Measurements from ENCODE around the gene WDFY4. TPM values are rescaled to one million over a fixed set of nuclear protein-coding genes. Genes with fewer than 3 reads are reported as not detected.

WDFY4 gene
- total RNA-seq, 2 donors from 2014 or later, result not detected

GRCh38 chr10:48882881-48883280 is 198.2 kb downstream of the WDFY4 start:
- Histone ChIP-seq H3K9me3 (ENCODE audit: control insufficient read depth, low read length) (no peaks in the 10 kb centered on the region), H3K4me1 (ENCODE audit: control insufficient read depth, insufficient read depth, low read length) (peaks cover 5% of the 10 kb centered on the region), H3K4me3 (ENCODE audit: low read length) (no peak overlapping the region), H3K36me3 (ENCODE audit: control insufficient read depth, insufficient read depth, low read length) (no peaks in the 10 kb centered on the region), H3K9ac (ENCODE audit: extremely low read depth, low read length, poor library complexity, severe bottlenecking) (no peak overlapping the region), H3K27ac (ENCODE audit: low read depth, low read length) (no peak overlapping the region), H3K27me3 (ENCODE audit: control insufficient read depth, insufficient read depth, low read length, poor library complexity, severe bottlenecking) (no peaks in the 10 kb centered on the region)
- H3K36me3 Mint-ChIP-seq (ENCODE audit: low read depth), result no peaks in the 10 kb centered on the region
- 93% methylated on average over 2 of the region's 2 CpGs; no CpG with 5 or more reads in 1 of the 2 experiments for WGBS, 2 experiments (ENCODE audit: insufficient coverage in 1 of 2, insufficient read length in 1 of 2)
- H3K27ac Mint-ChIP-seq, result no peak overlapping the region
- peaks cover 8% of the 10 kb centered on the region for H3K4me1 Mint-ChIP-seq
- H3K4me3 Mint-ChIP-seq, result no peak overlapping the region
- H3K27me3 Mint-ChIP-seq (ENCODE audit: insufficient read depth), result peaks cover 17% of the 10 kb centered on the region
- TF ChIP-seq CTCF (conservative IDR thresholded peaks at IDR 0.05), result no peak
- peaks cover 5% of the 10 kb centered on the region for H3K9me3 Mint-ChIP-seq
- no peak for DNase-seq

- Mint-ChIP-seq H3K36me3 (ENCODE audit: low read depth) (no peaks in the 10 kb centered on the region), H3K4me1 (peaks cover 8% of the 10 kb centered on the region), H3K27ac (no peak overlapping the region), H3K9me3 (peaks cover 5% of the 10 kb centered on the region), H3K4me3 (no peak overlapping the region), H3K27me3 (ENCODE audit: insufficient read depth) (peaks cover 13% of the 10 kb centered on the region)
- Histone ChIP-seq H3K27me3 (ENCODE audit: control insufficient read depth, insufficient read depth, low read length, poor library complexity, severe bottlenecking) (no peaks in the 10 kb centered on the region), H3K4me3 (ENCODE audit: low read length) (no peak overlapping the region), H3K27ac (ENCODE audit: low read depth, low read length) (no peak overlapping the region), H3K36me3 (ENCODE audit: control insufficient read depth, insufficient read depth, low read length) (no peaks in the 10 kb centered on the region), H3K9ac (ENCODE audit: extremely low read depth, low read length, poor library complexity, severe bottlenecking) (no peak overlapping the region), H3K4me1 (ENCODE audit: control insufficient read depth, insufficient read depth, low read length) (peaks cover 5% of the 10 kb centered on the region), H3K9me3 (ENCODE audit: control insufficient read depth, low read length) (no peaks in the 10 kb centered on the region)
- DNase-seq, result no peak
- TF ChIP-seq CTCF (conservative IDR thresholded peaks at IDR 0.05), result no peak
- WGBS, 2 experiments (ENCODE audit: insufficient coverage in 1 of 2, insufficient read length in 1 of 2), result 88% methylated on average over 3 to 4 of the region's 4 CpGs
Observed at GRCh38 chr10:48883701-48884100, 199.0 kb downstream of the WDFY4 start.

GRCh38 chr10:48884179-48885045 is 199.7 kb downstream of the WDFY4 start:
- H3K36me3 Mint-ChIP-seq (ENCODE audit: low read depth), result no peaks in the 10 kb centered on the region
- 91 to 92% methylated on average over 8 to 9 of the region's 9 CpGs for WGBS, 2 experiments (ENCODE audit: insufficient coverage in 1 of 2, insufficient read length in 1 of 2)

More at GRCh38 chr10:48884179-48885045, 199.7 kb downstream of the WDFY4 start:
- H3K27ac Mint-ChIP-seq, result no peak overlapping the region
- Histone ChIP-seq H3K36me3 (ENCODE audit: control insufficient read depth, insufficient read depth, low read length) (no peaks in the 10 kb centered on the region), H3K9ac (ENCODE audit: extremely low read depth, low read length, poor library complexity, severe bottlenecking) (no peak overlapping the region), H3K27ac (ENCODE audit: low read depth, low read length) (no peak overlapping the region), H3K4me1 (ENCODE audit: control insufficient read depth, insufficient read depth, low read length) (peaks cover 5% of the 10 kb centered on the region), H3K9me3 (ENCODE audit: control insufficient read depth, low read length) (no peaks in the 10 kb centered on the region), H3K27me3 (ENCODE audit: control insufficient read depth, insufficient read depth, low read length, poor library complexity, severe bottlenecking) (no peaks in the 10 kb centered on the region), H3K4me3 (ENCODE audit: low read length) (no peak overlapping the region)
- H3K4me3 Mint-ChIP-seq, result no peak overlapping the region
- H3K4me1 Mint-ChIP-seq, result peaks cover 8% of the 10 kb centered on the region
- no peak for TF ChIP-seq CTCF (conservative IDR thresholded peaks at IDR 0.05)
- no peak for DNase-seq
- peaks cover 5% of the 10 kb centered on the region for H3K9me3 Mint-ChIP-seq
- H3K27me3 Mint-ChIP-seq (ENCODE audit: insufficient read depth), result peaks cover 13% of the 10 kb centered on the region

All from endodermal cell (in vitro differentiated cells).